ENCODE results near the gene GEMIN8. TPM values are rescaled to one million over a fixed set of nuclear protein-coding genes. Genes with fewer than 3 reads are reported as not detected.

The GEMIN8 gene
- total and polyA plus RNA-seq, 5 donors: 8.0 to 11.1 (median 9.5) TPM

Other genes with a start within 250 kb of the GEMIN8 start
- 10 to 100 TPM; 12.0 to 16.4 (median 14.0) TPM for gene GPM6B, start 212.8 kb downstream of the GEMIN8 start, total RNA-seq
- 11.0 TPM for gene GPM6B, start 212.8 kb downstream of the GEMIN8 start, polyA plus RNA-seq

Measured in right cardiac atrium (tissue), 5 donors.